ENCODE measurements around the gene PNMA8B.
A peak's percentile ranks its signal among the peaks of the same experiment; 100 is the strongest.

Gene PNMA8B

GRCh38 chr19:46486358-46486757, 9.3 kb downstream of the PNMA8B start:
- DNase-seq (ENCODE audit: low spot score): no peak

DNA sequence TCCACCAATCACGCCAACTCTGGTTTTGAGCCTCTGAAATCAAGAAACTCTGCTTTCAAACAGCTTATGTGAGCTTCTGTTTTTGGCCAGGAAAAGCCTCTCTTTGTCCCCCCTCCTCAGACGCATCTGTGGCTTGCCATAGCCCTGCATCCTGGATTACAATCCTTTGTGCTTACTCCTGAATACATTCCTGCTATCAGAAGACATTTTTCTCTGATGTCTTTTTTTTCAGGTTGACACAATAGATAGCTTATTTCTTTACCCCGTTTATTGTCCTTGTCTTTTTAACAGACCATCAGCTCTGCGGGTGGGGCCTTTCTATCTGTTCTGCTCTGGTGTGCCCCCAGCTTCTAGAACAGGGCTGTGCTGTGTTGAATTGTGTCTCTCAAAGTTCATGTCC, 11.0 kb downstream of the PNMA8B start:
- no peak for DNase-seq (ENCODE audit: low spot score)

GRCh38 chr19:46482631-46483030, 13.0 kb downstream of the PNMA8B start:
- DNase-seq (ENCODE audit: low spot score): no peak

GRCh38 chr19:46481947-46482346, 13.7 kb downstream of the PNMA8B start:
- no peak for DNase-seq (ENCODE audit: low spot score)

DNA sequence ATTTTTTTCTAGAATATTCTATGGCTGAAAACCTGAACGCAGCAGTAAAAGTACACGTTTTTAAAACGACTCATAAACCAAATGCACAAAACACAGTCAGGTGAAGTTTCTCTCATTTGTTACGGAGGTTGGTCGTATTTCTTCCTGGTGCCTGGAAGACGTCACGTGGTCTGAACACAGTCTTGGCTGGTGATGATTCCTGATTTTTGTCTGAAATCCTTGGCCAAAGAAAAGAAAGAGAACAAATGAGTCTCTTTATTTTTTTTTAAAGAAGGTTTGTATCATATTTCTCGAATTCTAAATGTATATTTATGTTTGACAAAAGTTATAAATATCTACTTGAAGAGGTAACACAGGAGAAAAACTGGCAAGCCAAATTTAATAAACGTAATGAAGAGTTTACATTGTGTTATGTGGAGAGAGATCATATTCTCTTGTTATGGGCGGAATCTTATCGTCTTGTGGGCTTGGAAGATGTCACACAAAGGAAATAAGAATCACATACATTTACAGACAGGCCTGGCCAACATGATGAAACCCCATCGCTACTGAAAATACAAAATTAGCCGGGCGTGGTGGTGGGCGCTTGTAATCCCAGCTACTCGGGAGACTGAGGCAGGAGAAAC, 14.3 kb downstream of the PNMA8B start:
- DNase-seq (ENCODE audit: low spot score): no peak

DNA sequence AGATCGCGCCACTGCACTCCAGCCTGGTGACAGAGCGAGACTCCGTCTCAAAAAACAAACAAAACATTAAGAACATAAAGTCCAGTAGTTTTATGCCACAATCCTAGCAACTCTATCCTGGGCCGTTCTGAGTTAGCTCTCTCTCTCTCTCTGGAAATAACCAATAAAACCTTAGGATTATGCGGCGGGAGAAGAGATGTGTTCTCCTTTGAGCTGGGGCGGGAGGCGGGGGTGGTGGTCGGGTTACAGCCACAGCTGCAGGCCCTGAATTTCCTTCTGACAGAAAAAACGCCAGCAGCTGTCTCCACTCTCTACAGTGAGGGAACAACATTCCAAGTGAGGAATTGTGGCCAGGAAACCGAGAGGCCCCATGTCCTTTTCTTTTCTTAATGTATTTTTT, 15.3 kb downstream of the PNMA8B start:
- DNase-seq (ENCODE audit: low spot score): no peak

- peak; percentile 35 for DNase-seq (ENCODE audit: low spot score)
Measured at GRCh38 chr19:46478356-46478986, 17.2 kb downstream of the PNMA8B start.

DNA sequence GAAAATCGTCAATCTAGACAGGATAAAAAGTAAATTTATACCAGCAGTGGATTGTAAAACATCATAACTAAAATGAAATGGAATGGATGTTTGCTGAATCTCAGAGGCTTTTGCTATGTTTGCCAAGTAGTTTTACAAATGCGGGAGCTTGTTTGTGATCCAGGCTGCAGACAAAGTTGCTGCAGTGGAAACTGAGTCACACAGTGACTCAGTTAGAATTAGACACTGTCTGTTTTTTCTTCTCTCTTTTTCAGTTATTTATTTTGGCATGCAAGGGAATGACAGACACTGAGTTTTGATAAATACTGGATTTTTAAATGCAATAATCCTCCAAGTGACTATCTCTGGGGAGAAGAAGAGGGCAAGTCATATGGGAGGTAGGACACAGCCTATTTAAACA, 19.7 kb downstream of the PNMA8B start:
- no peak for DNase-seq (ENCODE audit: low spot score)

- DNase-seq (ENCODE audit: low spot score): no peak
Measured at GRCh38 chr19:46474211-46474610, 21.5 kb downstream of the PNMA8B start.

DNA sequence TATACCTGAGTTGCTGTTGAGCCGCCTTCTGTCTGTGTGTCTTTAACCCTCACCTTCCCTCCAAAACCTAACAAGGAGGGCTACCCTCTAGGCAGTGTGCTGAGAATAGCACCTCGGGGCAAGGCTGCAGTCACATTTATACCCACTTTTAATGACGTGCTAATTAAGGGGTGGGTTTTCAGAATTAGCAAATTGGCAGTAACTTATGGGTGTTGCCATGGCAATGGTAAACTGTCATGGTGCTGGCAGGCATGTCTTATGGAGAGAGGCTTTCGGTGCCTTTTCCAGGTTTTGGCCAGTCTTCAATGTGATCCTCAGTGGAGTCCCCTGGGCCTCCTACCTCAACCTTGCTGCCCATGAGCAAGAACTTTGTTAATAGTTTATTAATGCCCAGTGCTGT, 23.1 kb downstream of the PNMA8B start:
- no peak for DNase-seq (ENCODE audit: low spot score)

- no peak for DNase-seq (ENCODE audit: low spot score)
Measured at GRCh38 chr19:46471811-46472543, 23.7 kb downstream of the PNMA8B start.

GRCh38 chr19:46471116-46471733, 24.4 kb downstream of the PNMA8B start, which contains the start of gene PNMA8A:
Gene PNMA8A (minus strand): TSS chr19:46471563. CDS start chr19:46471035, 528 bp downstream.
- DNase-seq (ENCODE audit: low spot score): no peak

DNA sequence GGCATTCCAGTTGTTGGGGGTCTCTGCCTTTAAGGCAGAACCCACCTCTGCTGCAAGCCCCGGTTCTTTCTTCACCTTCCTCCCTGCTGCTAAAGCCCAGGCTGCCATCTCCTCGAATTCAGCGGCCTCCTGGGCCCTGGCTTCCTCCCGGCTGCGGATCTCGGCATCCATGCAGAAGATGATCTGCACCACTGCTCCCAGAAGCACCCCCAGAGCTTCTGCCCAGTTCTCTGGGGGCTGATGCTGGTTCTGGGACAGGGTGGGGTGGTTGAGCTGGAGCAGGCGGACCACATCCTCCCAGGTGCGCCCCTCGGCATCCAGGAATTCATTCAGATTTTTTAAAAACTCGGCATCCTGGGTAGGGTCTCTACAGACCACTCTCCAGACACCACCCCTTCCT, 25.3 kb downstream of the PNMA8B start:
- no peak for DNase-seq (ENCODE audit: low spot score)

- DNase-seq (ENCODE audit: low spot score): no peak
Measured at GRCh38 chr19:46469541-46470185, 26.0 kb downstream of the PNMA8B start.

DNA sequence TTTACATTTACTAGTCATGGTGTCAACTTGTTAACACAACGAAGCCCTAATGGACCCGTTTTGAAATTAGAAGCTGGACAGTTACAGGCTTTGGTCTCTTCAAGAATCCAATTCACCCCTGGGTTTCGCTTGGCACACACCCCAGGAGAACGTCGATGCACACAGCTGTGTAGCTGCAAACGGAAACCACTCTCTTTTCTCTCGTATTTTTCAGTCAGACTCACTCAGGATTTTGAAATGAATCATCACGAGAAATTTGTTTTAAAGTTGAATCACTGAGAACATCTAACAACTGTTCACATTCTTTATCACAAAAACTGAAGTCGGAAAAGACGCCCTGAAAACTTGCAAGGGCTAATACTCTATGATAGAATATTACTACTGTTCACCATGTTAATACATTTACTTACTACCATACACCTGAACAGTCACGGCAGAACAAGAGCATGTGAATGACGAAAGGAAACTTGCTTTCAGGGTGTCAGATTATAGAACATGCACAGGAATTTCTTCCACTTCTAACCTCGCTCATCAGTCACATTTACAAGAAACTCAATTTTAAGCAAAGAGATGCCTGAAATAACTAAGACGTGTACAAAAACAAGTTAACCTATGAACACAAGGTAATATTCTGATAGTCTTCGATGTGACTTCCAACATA, 29.0 kb downstream of the PNMA8B start:
- DNase-seq (ENCODE audit: low spot score): peak; percentile 19

- no peak for DNase-seq (ENCODE audit: low spot score)
Measured at GRCh38 chr19:46463516-46463915, 32.2 kb downstream of the PNMA8B start.

DNA sequence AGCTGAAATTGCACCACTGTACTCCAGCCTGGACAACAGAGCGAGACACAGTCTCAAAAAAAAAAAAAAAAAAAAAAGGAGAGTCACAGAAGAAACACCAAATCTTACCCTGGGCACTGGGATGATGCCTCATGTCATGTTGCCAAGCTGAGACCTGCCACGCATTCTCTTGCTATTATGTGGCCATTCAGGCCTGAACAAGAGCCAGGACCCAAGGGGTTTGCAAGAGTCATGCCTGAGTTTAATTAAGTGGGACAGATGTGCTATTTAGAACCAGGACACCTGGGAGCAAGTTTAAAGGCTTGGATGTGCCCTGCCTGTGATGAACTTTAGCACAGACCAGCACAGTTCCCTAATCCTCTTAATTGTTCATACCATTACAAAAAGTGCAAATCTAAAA, 34.1 kb downstream of the PNMA8B start:
- DNase-seq (ENCODE audit: low spot score): no peak

DNA sequence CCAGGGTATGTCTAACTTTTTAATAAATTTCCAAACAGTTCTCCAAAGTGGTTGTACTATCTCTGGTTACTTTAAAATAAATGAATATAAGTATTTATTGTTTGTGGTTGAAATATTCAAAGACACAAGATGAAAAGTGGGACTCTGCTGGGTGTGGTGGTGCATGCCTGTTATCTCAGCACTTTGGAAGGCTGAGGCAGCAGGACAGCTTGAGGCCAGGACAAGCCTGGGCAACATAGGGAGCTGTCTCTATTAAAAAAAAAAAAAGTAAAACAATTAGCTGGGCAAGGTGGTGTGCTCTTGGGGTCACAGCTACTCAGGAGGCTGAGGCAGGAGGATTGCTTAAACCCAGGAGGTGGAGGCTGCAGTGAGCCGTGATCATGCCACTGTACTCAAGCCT, 34.7 kb downstream of the PNMA8B start:
- no peak for DNase-seq (ENCODE audit: low spot score)

- no peak for DNase-seq (ENCODE audit: low spot score)
Measured at GRCh38 chr19:46460055-46460454, 35.6 kb downstream of the PNMA8B start.

GRCh38 chr19:46456930-46457329, 38.7 kb downstream of the PNMA8B start:
- no peak for DNase-seq (ENCODE audit: low spot score)

GRCh38 chr19:46454244-46454643, 41.4 kb downstream of the PNMA8B start:
- DNase-seq (ENCODE audit: low spot score): no peak

DNA sequence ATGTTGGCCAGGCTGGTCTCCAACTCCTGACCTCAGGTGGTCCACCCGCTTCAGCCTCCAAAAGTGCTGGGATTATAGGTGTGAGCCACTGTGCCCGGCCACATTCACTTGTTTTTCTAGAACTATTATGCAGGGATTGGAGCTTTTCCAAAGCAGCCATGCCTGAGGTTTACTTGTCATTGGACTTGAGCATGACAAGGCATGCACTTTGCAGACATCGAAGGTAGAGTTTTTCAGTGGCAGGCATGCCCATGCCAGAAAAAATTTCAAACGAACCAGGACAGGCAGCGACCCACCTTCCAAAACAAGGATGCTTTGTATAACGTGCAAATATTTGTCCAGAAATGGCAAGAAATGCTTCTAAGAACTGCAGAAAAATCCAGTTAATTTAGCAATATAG, 42.0 kb downstream of the PNMA8B start:
- no peak for DNase-seq (ENCODE audit: low spot score)

Data from COLO829 (cell line).